Large intestine (tissue), 12 donors: ENCODE data around the gene NT5C3A. TPM values are rescaled to one million over a fixed set of nuclear protein-coding genes. Genes with fewer than 3 reads are reported as not detected.
A peak's percentile ranks its signal among the peaks of the same experiment; 100 is the strongest.

Source experiments
- DNase-seq, 2 donors: peaks; one replicate each; pipeline versions ENCODE4 v3.0.0 to v3.0.0-alpha.2; 2013
- H3K27ac ChIP-seq: one replicate; pipeline ENCODE4 v1.5.1; 2013; ENCODE audit warnings: low read length
- H3K27me3 ChIP-seq: 2 replicates; pipeline ENCODE4 v1.6.1; 2013; ENCODE audit warnings: low read length; ENCODE audit not compliant: control insufficient read depth, insufficient read depth
- H3K36me3 ChIP-seq: 2 replicates; pipeline ENCODE4 v1.6.1; 2013; ENCODE audit warnings: low read length; ENCODE audit not compliant: control insufficient read depth, insufficient read depth
- H3K4me1 ChIP-seq: one replicate; pipeline ENCODE4 v1.6.1; 2013; ENCODE audit warnings: low read length; ENCODE audit not compliant: control insufficient read depth, insufficient read depth
- H3K4me3 ChIP-seq: one replicate; pipeline ENCODE4 v1.5.1; 2013; ENCODE audit warnings: low read length
- H3K9me3 ChIP-seq: one replicate; pipeline ENCODE4 v1.6.1; 2013; ENCODE audit warnings: mild to moderate bottlenecking, low read depth, low read length, moderate library complexity; ENCODE audit not compliant: control insufficient read depth
- WGBS: methylation state at CpG from one replicate; pipeline ENCODE4 v1.1.5; 2013; ENCODE audit warnings: low lambda C conversion rate; ENCODE audit not compliant: insufficient coverage; 5-methylcytosine and 5-hydroxymethylcytosine counted together
- long read RNA-seq, 11 donors: transcript quantifications; one replicate each; lab custom pipeline, GENCODE V29; 2026
- polyA plus RNA-seq: library from polyadenylated mRNA; unstranded; fragments of 120-200 nt; gene quantifications from one replicate; pipeline ENCODE4 v1.2.1, GENCODE V29; 2013

NT5C3A gene
- 84.6 TPM for polyA plus RNA-seq
- long read RNA-seq, donor 1, transcript NT5C3A-215 (10 exons, 1,542 nt) = major isoform, 19 of 29 reads
- long read RNA-seq, donor 1, partial matches to known transcripts = 0 of 29 reads
- long read RNA-seq, donor 1, other reads (novel, unspliced or antisense) = 0 of 29 reads
- long read RNA-seq, donor 2, transcript NT5C3A-201 (9 exons, 1,704 nt) = minor isoform, 5 of 57 reads
- long read RNA-seq, donor 2, transcript NT5C3A-211 (2 exons, 369 nt) = minor isoform, 13 of 57 reads
- long read RNA-seq, donor 2, transcript NT5C3A-215 (10 exons, 1,542 nt) = major isoform, 30 of 57 reads
- long read RNA-seq, donor 2, transcript NT5C3A-204 (10 exons, 1,759 nt) = minor isoform, 8 of 57 reads
- long read RNA-seq, donor 2, partial matches to known transcripts = 0 of 57 reads
- long read RNA-seq, donor 2, other reads (novel, unspliced or antisense) = 0 of 57 reads
- long read RNA-seq, donor 3, transcript NT5C3A-215 (10 exons, 1,542 nt) = major isoform, 36 of 74 reads
- long read RNA-seq, donor 3, transcript NT5C3A-201 (9 exons, 1,704 nt) = minor isoform, 12 of 74 reads
- long read RNA-seq, donor 3, transcript NT5C3A-204 (10 exons, 1,759 nt) = minor isoform, 13 of 74 reads
- long read RNA-seq, donor 3, transcript NT5C3A-211 (2 exons, 369 nt) = minor isoform, 9 of 74 reads
- long read RNA-seq, donor 3, partial matches to known transcripts = 0 of 74 reads
- long read RNA-seq, donor 3, other reads (novel, unspliced or antisense) = 0 of 74 reads
- long read RNA-seq, donor 4, transcript NT5C3A-215 (10 exons, 1,542 nt) = major isoform, 5 of 6 reads
- long read RNA-seq, donor 4, partial matches to known transcripts = 0 of 6 reads
- long read RNA-seq, donor 4, other reads (novel, unspliced or antisense) = 0 of 6 reads
- long read RNA-seq, donor 5, transcript NT5C3A-204 (10 exons, 1,759 nt) = minor isoform, 7 of 20 reads
- long read RNA-seq, donor 5, transcript NT5C3A-215 (10 exons, 1,542 nt) = major isoform, 8 of 20 reads
- long read RNA-seq, donor 5, partial matches to known transcripts = 0 of 20 reads
- long read RNA-seq, donor 5, other reads (novel, unspliced or antisense) = 0 of 20 reads
- long read RNA-seq, donor 6, transcript NT5C3A-201 (9 exons, 1,704 nt) = minor isoform, 7 of 47 reads
- long read RNA-seq, donor 6, transcript NT5C3A-215 (10 exons, 1,542 nt) = major isoform, 28 of 47 reads
- long read RNA-seq, donor 6, partial matches to known transcripts = 0 of 47 reads
- long read RNA-seq, donor 6, other reads (novel, unspliced or antisense) = 0 of 47 reads
- long read RNA-seq, donor 7, transcript NT5C3A-204 (10 exons, 1,759 nt) = major isoform, 7 of 12 reads
- long read RNA-seq, donor 7, partial matches to known transcripts = 0 of 12 reads
- long read RNA-seq, donor 7, other reads (novel, unspliced or antisense) = 0 of 12 reads
- long read RNA-seq, donor 8, transcript NT5C3A-215 (10 exons, 1,542 nt) = major isoform, 25 of 50 reads
- long read RNA-seq, donor 8, transcript NT5C3A-211 (2 exons, 369 nt) = minor isoform, 9 of 50 reads
- long read RNA-seq, donor 8, transcript NT5C3A-204 (10 exons, 1,759 nt) = minor isoform, 7 of 50 reads
- long read RNA-seq, donor 8, transcript NT5C3A-201 (9 exons, 1,704 nt) = minor isoform, 6 of 50 reads
- long read RNA-seq, donor 8, partial matches to known transcripts = 0 of 50 reads
- long read RNA-seq, donor 8, other reads (novel, unspliced or antisense) = 0 of 50 reads
- long read RNA-seq, donor 9, transcript NT5C3A-215 (10 exons, 1,542 nt) = major isoform, 25 of 48 reads
- long read RNA-seq, donor 9, transcript NT5C3A-204 (10 exons, 1,759 nt) = minor isoform, 6 of 48 reads
- long read RNA-seq, donor 9, transcript NT5C3A-211 (2 exons, 369 nt) = minor isoform, 9 of 48 reads
- long read RNA-seq, donor 9, partial matches to known transcripts = 0 of 48 reads
- long read RNA-seq, donor 9, other reads (novel, unspliced or antisense) = 0 of 48 reads
- long read RNA-seq, donor 10, transcript NT5C3A-204 (10 exons, 1,759 nt) = minor isoform, 8 of 48 reads
- long read RNA-seq, donor 10, transcript NT5C3A-215 (10 exons, 1,542 nt) = major isoform, 27 of 48 reads
- long read RNA-seq, donor 10, partial matches to known transcripts = 0 of 48 reads
- long read RNA-seq, donor 10, other reads (novel, unspliced or antisense) = 0 of 48 reads
- long read RNA-seq, donor 11, transcript NT5C3A-215 (10 exons, 1,542 nt) = major isoform, 18 of 28 reads
- long read RNA-seq, donor 11, partial matches to known transcripts = 0 of 28 reads
- long read RNA-seq, donor 11, other reads (novel, unspliced or antisense) = 0 of 28 reads

DNA sequence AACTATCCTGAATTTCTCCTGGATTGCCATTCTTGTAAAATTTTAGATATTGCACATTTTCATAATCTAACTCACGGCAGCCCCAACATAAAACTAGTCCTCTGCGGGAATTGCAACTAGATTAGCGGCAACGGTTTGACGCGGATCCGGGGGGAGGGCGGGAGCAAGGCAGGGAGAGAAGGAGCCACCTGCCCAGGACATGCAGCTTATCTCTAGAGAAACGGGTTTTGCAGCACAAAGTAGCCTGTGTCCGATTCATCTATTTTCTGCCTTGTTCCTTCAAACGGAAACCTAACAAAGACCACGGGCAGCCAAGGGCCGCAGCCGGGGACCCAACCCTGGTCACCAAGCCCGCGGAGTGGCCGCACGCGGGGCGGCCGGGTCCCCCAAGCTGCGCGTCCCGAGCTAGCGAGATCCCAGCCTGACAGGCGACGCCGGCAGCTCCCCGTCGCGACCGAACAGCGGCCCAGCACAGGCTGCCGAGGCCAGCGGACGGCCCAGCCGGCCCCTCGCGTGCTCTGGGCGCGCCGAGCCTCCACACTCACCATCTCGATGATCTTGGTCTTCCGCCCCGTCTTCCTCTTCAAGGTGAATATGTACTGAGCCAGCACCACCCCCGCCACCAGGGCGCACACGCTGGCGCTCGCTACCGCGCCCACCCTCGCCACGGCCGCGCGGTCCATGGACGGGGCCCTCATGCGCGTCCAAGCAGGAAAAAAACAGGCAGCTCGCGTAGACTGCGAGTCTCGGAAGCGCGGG, at the start of gene NT5C3A:
NT5C3A (minus strand) TSS at position 754 of the 759 bp plus-strand sequence; CDS start at position 683, 71 bp downstream.
- Histone ChIP-seq H3K9me3 (peaks cover 11% of the 10 kb centered on the region), H3K36me3 (no peaks in the 10 kb centered on the region), H3K27me3 (no peaks in the 10 kb centered on the region), H3K4me3 (peak within 1 kb of the TSS; percentile 62), H3K4me1 (peaks cover 2% of the 10 kb centered on the region), H3K27ac (peak within 1 kb of the TSS; percentile 98)
- DNase-seq = peak in 1 of 2 donors; percentile 74
- WGBS = no CpG with 5 or more reads among the region's 66 CpGs

DNA sequence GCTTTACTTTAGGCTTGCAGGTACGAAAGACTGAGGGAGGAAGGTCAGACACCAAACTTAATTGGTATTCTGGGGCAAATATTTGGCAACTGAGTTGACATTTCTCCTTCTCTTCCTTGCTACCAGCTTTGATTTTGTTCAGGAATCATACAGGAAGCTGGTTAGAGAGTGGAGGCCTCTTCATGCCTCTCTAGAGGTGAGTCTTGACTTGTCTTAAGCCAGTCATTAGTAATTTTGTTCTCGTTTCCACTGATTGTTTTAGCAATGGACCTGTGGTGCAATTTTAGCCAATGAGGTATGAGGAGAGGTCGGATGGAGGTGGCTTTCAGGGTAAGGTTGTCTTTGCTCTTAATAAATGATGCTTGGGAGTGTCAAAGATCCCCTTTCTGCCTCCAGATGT, 49.0 kb upstream of the NT5C3A start:
- Histone ChIP-seq H3K4me3 (no peak overlapping the region), H3K27ac (no peak overlapping the region), H3K36me3 (no peaks in the 10 kb centered on the region), H3K4me1 (peaks cover 5% of the 10 kb centered on the region), H3K9me3 (no peaks in the 10 kb centered on the region), H3K27me3 (no peaks in the 10 kb centered on the region)
- WGBS = no CpG with 5 or more reads among the region's 3 CpGs
- DNase-seq = no peak

DNA sequence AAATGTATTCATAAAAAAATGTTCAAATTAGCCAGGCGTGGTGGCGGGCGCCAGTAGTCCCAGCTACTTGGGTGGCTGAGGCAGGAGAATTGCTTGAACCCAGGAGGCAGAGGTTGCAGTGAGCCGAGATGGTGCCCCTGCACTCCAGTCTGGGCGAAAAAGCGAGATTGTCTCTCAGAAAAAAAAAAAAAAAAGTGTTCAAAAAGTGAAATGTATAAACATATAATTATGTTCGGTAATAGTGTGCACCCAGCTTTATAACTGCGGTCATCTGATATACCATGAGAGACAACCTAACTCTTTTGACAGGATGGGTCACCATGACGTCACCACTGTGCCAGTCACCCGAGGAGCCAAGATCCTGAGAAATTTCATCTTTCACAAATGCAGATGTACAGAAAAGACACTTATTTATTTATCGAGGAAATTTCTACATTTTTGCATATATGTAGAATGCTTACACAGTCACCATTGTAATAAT, 47.2 kb upstream of the NT5C3A start:
- no peak overlapping the region for H3K27ac ChIP-seq
- H3K9me3 ChIP-seq = no peaks in the 10 kb centered on the region
- WGBS = no CpG with 5 or more reads among the region's 11 CpGs
- no peak for DNase-seq
- peaks cover 5% of the 10 kb centered on the region for H3K4me1 ChIP-seq
- no peaks in the 10 kb centered on the region for H3K36me3 ChIP-seq
- no peaks in the 10 kb centered on the region for H3K27me3 ChIP-seq
- peak overlapping the region; percentile 41 for H3K4me3 ChIP-seq

DNA sequence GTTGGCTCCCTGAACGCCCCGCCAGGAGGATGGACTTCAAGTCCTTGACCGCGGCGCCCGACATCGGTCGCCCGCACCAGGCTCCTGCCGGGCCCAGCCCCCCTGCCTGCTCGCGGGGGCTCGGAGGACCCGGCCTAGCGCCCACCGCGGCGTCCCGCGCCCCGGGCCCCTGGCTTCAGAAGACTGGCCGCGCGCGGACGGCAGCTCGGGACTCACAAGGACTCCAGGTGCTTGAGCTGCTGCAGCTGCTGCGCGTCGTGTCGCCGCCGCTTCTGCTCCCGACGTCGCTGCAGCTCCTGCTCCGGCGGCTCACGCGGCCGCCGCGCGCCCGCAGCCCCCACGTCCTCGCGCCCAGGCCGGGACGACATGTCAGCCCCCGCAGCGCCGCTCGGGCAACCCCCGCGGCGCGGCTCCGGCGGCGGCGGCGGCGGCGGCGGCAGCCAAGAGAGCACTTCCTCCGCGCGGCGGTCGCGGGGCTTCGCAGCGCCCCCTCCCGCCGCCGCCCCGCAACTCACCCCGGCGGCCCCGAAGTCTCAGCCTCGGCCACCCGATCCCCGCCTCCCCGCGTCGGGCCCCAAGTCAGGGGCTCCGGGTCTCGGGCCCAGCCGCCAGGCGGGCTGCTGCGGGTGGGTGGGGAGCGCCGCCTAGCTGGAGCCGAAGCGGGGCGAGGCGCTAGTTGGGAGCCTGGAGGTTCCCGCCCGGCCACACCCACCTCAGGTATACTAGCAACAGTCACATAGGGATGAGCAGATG, 46.6 kb upstream of the NT5C3A start, which contains the start of gene RP9:
RP9 (minus strand) TSS at position 400 of the 753 bp plus-strand sequence; CDS start at position 368, 32 bp downstream.
- H3K4me3 ChIP-seq = peak within 1 kb of the TSS; percentile 67
- no peaks in the 10 kb centered on the region for H3K36me3 ChIP-seq
- peak; percentile 68 to 86 for DNase-seq
- H3K27me3 ChIP-seq = no peaks in the 10 kb centered on the region
- no CpG with 5 or more reads among the region's 100 CpGs for WGBS
- H3K9me3 ChIP-seq = no peaks in the 10 kb centered on the region
- H3K4me1 ChIP-seq = peaks cover 5% of the 10 kb centered on the region
- peak within 1 kb of the TSS; percentile 62 for H3K27ac ChIP-seq

DNA sequence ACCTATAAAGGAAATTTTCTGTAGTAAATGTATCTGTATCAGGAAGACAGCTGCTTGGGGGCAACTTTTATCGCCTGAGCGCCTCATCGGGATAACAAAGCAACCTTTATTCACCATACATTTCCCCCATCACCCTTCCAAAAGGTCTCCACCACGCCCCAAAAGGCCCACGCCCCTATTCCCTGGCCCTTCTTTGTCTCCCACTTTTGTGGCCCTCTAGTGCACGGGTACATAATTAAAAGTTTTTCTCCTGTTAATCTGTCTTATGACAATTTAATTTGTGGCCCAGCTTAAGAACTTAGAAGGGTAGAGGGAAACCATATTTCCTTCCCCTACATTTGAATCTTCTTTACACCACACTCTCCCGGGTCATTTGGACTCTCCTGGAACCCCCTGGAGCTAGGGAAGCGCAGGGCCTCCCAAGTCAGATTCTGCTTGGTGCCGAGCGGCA, 46.0 kb upstream of the NT5C3A start:
- H3K4me1 ChIP-seq = peaks cover 5% of the 10 kb centered on the region
- peak overlapping the region; percentile 67 for H3K4me3 ChIP-seq
- H3K27ac ChIP-seq = peak overlapping the region; percentile 62
- WGBS = no CpG with 5 or more reads among the region's 10 CpGs
- H3K27me3 ChIP-seq = no peaks in the 10 kb centered on the region
- H3K36me3 ChIP-seq = peaks cover under 1% of the 10 kb centered on the region
- no peaks in the 10 kb centered on the region for H3K9me3 ChIP-seq
- DNase-seq = no peak

DNA sequence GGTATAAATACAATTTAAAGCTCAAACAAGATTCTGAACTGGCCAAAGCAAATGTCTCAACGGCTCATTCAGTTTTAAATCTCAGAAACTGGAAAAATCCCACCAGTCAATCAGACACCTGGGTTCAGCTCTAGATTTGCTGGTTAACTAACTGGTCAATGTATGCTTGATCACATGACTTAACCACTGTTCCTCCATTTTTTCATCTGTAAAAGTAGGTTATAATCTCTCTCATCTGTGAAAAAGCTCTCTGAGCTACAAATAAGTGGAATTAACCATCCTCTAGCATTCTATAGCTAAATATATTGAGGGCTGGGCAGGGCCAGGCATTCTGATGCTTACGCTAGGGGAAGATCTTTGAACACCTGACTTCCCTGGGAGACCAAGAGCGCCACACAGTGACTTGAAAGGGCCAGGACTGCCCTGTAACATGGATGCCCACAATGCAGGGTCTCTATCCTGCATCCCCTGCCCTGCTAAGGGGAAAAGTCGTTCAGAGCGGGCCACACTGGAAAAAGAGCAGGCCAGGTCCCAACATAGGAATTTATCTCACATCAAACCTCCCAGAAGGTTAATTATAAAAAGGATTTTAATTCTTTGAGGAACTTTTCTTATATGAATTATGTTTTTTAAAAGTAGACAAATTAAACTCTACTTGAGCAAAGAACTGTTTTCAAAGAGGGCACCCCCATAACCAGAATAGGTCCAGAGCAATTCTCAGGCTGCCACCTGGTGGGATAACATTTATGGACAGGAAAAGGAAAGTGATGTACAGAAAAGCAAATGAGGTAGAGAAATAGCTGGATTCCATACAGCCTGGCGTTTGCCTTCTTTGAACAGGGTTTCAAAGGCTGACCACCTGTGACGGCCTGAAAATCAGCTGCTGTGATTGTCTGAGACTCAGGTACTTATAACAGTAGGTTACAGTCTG, 44.8 kb upstream of the NT5C3A start:
- Histone ChIP-seq H3K36me3 (peaks cover 12% of the 10 kb centered on the region), H3K4me3 (no peak overlapping the region), H3K27ac (no peak overlapping the region), H3K27me3 (no peaks in the 10 kb centered on the region), H3K9me3 (no peaks in the 10 kb centered on the region), H3K4me1 (peaks cover 5% of the 10 kb centered on the region)
- DNase-seq = peak; percentile 20 to 52
- no CpG with 5 or more reads among the region's 7 CpGs for WGBS

DNA sequence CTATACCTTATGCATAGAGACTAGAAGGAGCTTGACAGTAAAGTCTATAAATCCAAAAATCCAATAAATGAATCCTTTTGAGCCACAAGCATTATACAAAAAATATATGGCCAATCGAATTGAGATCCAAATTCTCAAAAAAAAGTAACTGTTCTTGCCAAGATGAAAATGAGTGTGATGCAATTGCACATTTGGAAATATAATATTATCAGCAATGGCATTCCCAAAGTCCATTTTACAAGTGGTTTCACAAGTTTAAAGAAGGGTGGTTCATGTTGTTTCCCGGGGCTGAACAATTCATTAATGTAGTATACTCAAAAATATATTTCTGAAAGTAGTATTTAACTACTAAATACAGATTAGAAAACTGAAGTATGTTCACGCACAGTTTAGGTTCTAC, 39.3 kb upstream of the NT5C3A start:
- 81% methylated on average over 2 of the region's 3 CpGs for WGBS
- Histone ChIP-seq H3K27ac (no peak overlapping the region), H3K4me3 (no peak overlapping the region), H3K27me3 (no peaks in the 10 kb centered on the region), H3K36me3 (peaks cover 55% of the 10 kb centered on the region), H3K4me1 (no peaks in the 10 kb centered on the region), H3K9me3 (no peaks in the 10 kb centered on the region)
- no peak for DNase-seq
